ENCODE results near the gene SLC39A13. TPM values are rescaled to one million over a fixed set of nuclear protein-coding genes. Genes with fewer than 3 reads are reported as not detected.

SLC39A13 gene
- total and polyA plus RNA-seq, 2 of the 13 experiments (the other 11 are each of a cell fraction or from before 2014, with no cell fraction given) = 15.3 to 30.5 TPM

DNA sequence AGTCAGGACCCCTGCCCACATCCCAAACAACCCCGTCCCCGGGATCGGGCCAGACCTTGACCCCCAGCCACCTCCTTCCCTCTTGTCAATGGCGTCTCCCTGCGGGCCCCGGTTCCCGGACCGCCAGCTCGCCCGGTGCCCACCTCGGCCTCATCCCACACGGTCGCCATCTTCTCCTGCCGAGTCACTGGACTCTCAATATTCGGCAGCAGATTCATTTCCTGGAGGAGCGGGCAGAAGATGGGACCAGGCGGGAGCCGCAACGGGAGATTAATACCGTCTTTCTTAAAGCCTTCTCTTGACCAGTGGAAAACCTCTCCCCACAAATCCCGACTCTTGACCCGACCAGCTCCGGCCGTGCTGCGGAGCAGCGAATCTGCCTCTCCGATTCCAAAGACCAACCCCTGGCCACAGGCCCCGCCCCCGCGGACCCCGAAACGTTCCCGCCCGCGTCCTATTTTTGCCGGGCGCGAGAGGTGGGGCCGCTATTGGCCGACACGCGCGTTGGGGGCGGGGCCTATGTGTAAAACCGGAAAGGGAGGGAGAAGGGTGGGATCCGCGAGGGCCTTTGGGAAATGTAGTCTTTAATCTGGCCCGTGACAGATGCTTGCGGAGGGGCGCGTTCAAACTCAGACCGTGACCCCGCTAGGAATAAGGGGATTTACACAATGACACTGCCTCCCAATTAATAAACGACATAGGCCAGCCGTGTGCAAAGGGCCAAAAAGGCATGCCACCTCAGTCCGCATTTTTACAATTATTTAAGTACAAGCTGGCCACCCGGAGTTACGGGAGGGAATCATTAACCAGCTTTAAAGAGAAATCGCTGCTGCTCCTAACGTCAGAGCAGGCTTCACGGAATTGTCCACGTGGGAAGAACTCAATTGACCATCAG lies 17.9 kb downstream of the SLC39A13 start, which contains the start of gene PSMC3 (continued):
- TF ChIP-seq, protein P1, sequence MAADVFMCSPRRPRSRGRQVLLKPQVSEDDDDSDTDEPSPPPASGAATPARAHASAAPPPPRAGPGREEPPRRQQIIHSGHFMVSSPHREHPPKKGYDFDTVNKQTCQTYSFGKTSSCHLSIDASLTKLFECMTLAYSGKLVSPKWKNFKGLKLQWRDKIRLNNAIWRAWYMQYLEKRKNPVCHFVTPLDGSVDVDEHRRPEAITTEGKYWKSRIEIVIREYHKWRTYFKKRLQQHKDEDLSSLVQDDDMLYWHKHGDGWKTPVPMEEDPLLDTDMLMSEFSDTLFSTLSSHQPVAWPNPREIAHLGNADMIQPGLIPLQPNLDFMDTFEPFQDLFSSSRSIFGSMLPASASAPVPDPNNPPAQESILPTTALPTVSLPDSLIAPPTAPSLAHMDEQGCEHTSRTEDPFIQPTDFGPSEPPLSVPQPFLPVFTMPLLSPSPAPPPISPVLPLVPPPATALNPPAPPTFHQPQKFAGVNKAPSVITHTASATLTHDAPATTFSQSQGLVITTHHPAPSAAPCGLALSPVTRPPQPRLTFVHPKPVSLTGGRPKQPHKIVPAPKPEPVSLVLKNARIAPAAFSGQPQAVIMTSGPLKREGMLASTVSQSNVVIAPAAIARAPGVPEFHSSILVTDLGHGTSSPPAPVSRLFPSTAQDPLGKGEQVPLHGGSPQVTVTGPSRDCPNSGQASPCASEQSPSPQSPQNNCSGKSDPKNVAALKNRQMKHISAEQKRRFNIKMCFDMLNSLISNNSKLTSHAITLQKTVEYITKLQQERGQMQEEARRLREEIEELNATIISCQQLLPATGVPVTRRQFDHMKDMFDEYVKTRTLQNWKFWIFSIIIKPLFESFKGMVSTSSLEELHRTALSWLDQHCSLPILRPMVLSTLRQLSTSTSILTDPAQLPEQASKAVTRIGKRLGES (CRISPR knock-in tag; IDR thresholded peaks at IDR 0.05; ENCODE audit: borderline replicate concordance) = no peak
- no peak for TF ChIP-seq FOXM1 (CRISPR knock-in tag; IDR thresholded peaks at IDR 0.05)
- TF ChIP-seq KLF13 (CRISPR knock-in tag; IDR thresholded peaks at IDR 0.05) = no peak
- TF ChIP-seq ASH2L (IDR thresholded peaks at IDR 0.05; ENCODE audit: insufficient read length, low read depth, low read length) = peak; percentile 92
- TF ChIP-seq, protein P2, sequence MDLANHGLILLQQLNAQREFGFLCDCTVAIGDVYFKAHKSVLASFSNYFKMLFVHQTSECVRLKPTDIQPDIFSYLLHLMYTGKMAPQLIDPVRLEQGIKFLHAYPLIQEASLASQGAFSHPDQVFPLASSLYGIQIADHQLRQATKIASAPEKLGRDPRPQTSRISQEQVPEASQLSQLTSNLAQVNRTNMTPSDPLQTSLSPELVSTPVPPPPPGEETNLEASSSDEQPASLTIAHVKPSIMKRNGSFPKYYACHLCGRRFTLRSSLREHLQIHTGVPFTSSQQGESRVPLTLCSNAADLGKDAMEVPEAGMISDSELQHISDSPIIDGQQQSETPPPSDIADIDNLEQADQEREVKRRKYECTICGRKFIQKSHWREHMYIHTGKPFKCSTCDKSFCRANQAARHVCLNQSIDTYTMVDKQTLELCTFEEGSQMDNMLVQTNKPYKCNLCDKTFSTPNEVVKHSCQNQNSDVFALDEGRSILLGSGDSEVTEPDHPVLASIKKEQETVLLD (CRISPR knock-in tag; IDR thresholded peaks at IDR 0.05; ENCODE audit: low read depth) = peak; percentile 47; the same call in 1 of the 2 replicates
- TF ChIP-seq, protein P3, sequence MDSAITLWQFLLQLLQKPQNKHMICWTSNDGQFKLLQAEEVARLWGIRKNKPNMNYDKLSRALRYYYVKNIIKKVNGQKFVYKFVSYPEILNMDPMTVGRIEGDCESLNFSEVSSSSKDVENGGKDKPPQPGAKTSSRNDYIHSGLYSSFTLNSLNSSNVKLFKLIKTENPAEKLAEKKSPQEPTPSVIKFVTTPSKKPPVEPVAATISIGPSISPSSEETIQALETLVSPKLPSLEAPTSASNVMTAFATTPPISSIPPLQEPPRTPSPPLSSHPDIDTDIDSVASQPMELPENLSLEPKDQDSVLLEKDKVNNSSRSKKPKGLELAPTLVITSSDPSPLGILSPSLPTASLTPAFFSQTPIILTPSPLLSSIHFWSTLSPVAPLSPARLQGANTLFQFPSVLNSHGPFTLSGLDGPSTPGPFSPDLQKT (CRISPR knock-in tag; IDR thresholded peaks at IDR 0.05; ENCODE audit: borderline replicate concordance) = no peak
- TF ChIP-seq SIX1 (CRISPR knock-in tag; IDR thresholded peaks at IDR 0.05; ENCODE audit: borderline replicate concordance) = no peak
- TF ChIP-seq, protein P4, sequence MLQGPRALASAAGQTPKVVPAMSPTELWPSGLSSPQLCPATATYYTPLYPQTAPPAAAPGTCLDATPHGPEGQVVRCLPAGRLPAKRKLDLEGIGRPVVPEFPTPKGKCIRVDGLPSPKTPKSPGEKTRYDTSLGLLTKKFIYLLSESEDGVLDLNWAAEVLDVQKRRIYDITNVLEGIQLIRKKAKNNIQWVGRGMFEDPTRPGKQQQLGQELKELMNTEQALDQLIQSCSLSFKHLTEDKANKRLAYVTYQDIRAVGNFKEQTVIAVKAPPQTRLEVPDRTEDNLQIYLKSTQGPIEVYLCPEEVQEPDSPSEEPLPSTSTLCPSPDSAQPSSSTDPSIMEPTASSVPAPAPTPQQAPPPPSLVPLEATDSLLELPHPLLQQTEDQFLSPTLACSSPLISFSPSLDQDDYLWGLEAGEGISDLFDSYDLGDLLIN (CRISPR knock-in tag; IDR thresholded peaks at IDR 0.05; ENCODE audit: borderline replicate concordance) = no peak
- TF ChIP-seq NR2F6 (IDR thresholded peaks at IDR 0.05) = no peak
- TF ChIP-seq NR2F6 (CRISPR knock-in tag; IDR thresholded peaks at IDR 0.05) = peak; percentile 39; the same call in 1 of the 2 replicates
- TF ChIP-seq KAT7 (CRISPR knock-in tag; IDR thresholded peaks at IDR 0.05; ENCODE audit: borderline replicate concordance) = no peak; the same call in 1 of the 2 replicates
- 0 out of 2 replicates have a peak, but pooled peaks have one; percentile 49 for TF ChIP-seq ISX (CRISPR knock-in tag; conservative IDR thresholded peaks at IDR 0.05)
- TF ChIP-seq ZNF720 (CRISPR knock-in tag; IDR thresholded peaks at IDR 0.05) = no peak
- no peak for TF ChIP-seq RFX5 (IDR thresholded peaks at IDR 0.05; ENCODE audit: low read depth, low read length)
- peak; percentile 68 for TF ChIP-seq SALL2 (CRISPR knock-in tag; IDR thresholded peaks at IDR 0.05)
- no peak for TF ChIP-seq MIER3 (CRISPR knock-in tag; IDR thresholded peaks at IDR 0.05; ENCODE audit: borderline replicate concordance)
- TF ChIP-seq TCF12 (IDR thresholded peaks at IDR 0.05) = no peak
- TF ChIP-seq TCF12 (CRISPR knock-in tag; IDR thresholded peaks at IDR 0.05) = 0 out of 2 replicates have a peak, but pooled peaks have one; percentile 36
- TF ChIP-seq ZNF567 (CRISPR knock-in tag; IDR thresholded peaks at IDR 0.05; ENCODE audit: borderline replicate concordance) = no peak
- TF ChIP-seq, protein P5, sequence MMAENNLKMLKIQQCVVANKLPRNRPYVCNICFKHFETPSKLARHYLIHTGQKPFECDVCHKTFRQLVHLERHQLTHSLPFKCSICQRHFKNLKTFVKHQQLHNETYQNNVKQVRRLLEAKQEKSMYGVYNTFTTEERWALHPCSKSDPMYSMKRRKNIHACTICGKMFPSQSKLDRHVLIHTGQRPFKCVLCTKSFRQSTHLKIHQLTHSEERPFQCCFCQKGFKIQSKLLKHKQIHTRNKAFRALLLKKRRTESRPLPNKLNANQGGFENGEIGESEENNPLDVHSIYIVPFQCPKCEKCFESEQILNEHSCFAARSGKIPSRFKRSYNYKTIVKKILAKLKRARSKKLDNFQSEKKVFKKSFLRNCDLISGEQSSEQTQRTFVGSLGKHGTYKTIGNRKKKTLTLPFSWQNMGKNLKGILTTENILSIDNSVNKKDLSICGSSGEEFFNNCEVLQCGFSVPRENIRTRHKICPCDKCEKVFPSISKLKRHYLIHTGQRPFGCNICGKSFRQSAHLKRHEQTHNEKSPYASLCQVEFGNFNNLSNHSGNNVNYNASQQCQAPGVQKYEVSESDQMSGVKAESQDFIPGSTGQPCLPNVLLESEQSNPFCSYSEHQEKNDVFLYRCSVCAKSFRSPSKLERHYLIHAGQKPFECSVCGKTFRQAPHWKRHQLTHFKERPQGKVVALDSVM (CRISPR knock-in tag; IDR thresholded peaks at IDR 0.05) = no peak
- TF ChIP-seq ZFX (CRISPR knock-in tag; IDR thresholded peaks at IDR 0.05; ENCODE audit: low read depth) = peak; percentile 34
